Fibroblast of mammary gland (primary cell): Measurements from ENCODE around the gene ARHGAP19.

Experiments
- DNase-seq: peaks from one replicate; pipeline ENCODE4 v3.0.0-alpha.2; 2010; ENCODE audit warnings: low read depth
- H3K4me3 ChIP-seq: 2 replicates; pipeline ENCODE4 v1.5.1; 2011; ENCODE audit warnings: low read depth, mild to moderate bottlenecking, low read length, moderate library complexity; ENCODE audit not compliant: control insufficient read depth
- CTCF ChIP-seq: conservative IDR thresholded peaks from 2 replicates; pipeline ENCODE4 v1.5.1; 2011; ENCODE audit warnings: low read depth, low read length, inconsistent platforms; ENCODE audit not compliant: control insufficient read depth, insufficient read depth

The ARHGAP19 gene

GRCh38 chr10:97321032-97321803 lies 28.8 kb upstream of the ARHGAP19 start:
- no peak for DNase-seq
- H3K4me3 ChIP-seq: peak overlapping the region; percentile 44
- TF ChIP-seq CTCF: no peak

GRCh38 chr10:97320480-97321031 lies 28.1 kb upstream of the ARHGAP19 start:
- H3K4me3 ChIP-seq: peak overlapping the region; percentile 44
- DNase-seq: no peak
- TF ChIP-seq CTCF: no peak

- DNase-seq: peak; percentile 14
- TF ChIP-seq CTCF: no peak
- peak overlapping the region; percentile 75 for H3K4me3 ChIP-seq
These were observed 27.4 kb upstream of the ARHGAP19 start for GRCh38 chr10:97319671-97320479.

GRCh38 chr10:97318772-97319651 lies 26.6 kb upstream of the ARHGAP19 start, which contains the start of gene FRAT1:
TSS of gene FRAT1 (plus strand) at chr10:97319271. CDS start at chr10:97319454, 183 bp downstream.
- peak within 1 kb of the TSS; percentile 75 for H3K4me3 ChIP-seq

GRCh38 chr10:97314671-97315070 lies 22.2 kb upstream of the ARHGAP19 start:
- no peak overlapping the region for H3K4me3 ChIP-seq
- peak; percentile 57 for DNase-seq
- no peak for TF ChIP-seq CTCF

More at GRCh38 chr10:97318772-97319651, 26.6 kb upstream of the ARHGAP19 start, which contains the start of gene FRAT1:
- TF ChIP-seq CTCF: no peak
- peak; percentile 94 for DNase-seq

- TF ChIP-seq CTCF: no peak
- H3K4me3 ChIP-seq: no peak overlapping the region
- DNase-seq: no peak
These were observed 20.5 kb upstream of the ARHGAP19 start for GRCh38 chr10:97312897-97313296.
